ENCODE data around the gene ARPIN. TPM values are rescaled to one million over a fixed set of nuclear protein-coding genes. Genes with fewer than 3 reads are reported as not detected.

The ARPIN gene
- total and polyA plus RNA-seq, 7 donors = 16.2 to 33.5 (median 19.3) TPM

- no peaks in the 10 kb centered on the region for H3K9me3 ChIP-seq
- H3K27me3 ChIP-seq = no peaks in the 10 kb centered on the region
- H3K27ac ChIP-seq = no peak overlapping the region
- no peak for DNase-seq
- WGBS, 2 donors = 95 to 96% methylated on average over 11 of the region's 11 CpGs
- intact Hi-C loops (cut with DNase I) = no loop called here
- H3K4me3 ChIP-seq = no peak overlapping the region
- no peaks in the 10 kb centered on the region for H3K4me1 ChIP-seq
- TF ChIP-seq, protein P1, sequence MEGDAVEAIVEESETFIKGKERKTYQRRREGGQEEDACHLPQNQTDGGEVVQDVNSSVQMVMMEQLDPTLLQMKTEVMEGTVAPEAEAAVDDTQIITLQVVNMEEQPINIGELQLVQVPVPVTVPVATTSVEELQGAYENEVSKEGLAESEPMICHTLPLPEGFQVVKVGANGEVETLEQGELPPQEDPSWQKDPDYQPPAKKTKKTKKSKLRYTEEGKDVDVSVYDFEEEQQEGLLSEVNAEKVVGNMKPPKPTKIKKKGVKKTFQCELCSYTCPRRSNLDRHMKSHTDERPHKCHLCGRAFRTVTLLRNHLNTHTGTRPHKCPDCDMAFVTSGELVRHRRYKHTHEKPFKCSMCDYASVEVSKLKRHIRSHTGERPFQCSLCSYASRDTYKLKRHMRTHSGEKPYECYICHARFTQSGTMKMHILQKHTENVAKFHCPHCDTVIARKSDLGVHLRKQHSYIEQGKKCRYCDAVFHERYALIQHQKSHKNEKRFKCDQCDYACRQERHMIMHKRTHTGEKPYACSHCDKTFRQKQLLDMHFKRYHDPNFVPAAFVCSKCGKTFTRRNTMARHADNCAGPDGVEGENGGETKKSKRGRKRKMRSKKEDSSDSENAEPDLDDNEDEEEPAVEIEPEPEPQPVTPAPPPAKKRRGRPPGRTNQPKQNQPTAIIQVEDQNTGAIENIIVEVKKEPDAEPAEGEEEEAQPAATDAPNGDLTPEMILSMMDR (IDR thresholded peaks at IDR 0.05) = no peak
- TF ChIP-seq POLR2AphosphoS5 (IDR thresholded peaks at IDR 0.05) (no peak), EP300 (IDR thresholded peaks at IDR 0.05) (no peak), POLR2A (IDR thresholded peaks at IDR 0.05) (no peak)
- peaks cover 21 to 75% (median 38%) of the 10 kb centered on the region in 4 donors for H3K36me3 ChIP-seq
These were observed 9.0 kb downstream of the ARPIN start for GRCh38 chr15:89903858-89904130.

GRCh38 chr15:89903015-89903857 lies 9.5 kb downstream of the ARPIN start:
- H3K27ac ChIP-seq = no peak overlapping the region
- no peak overlapping the region for H3K4me3 ChIP-seq
- DNase-seq = no peak
- intact Hi-C loops (cut with DNase I) = no loop called here
- H3K4me1 ChIP-seq = no peaks in the 10 kb centered on the region
- WGBS, 2 donors = 95 to 96% methylated on average over 15 of the region's 15 CpGs
- TF ChIP-seq POLR2AphosphoS5 (IDR thresholded peaks at IDR 0.05) = no peak
- TF ChIP-seq EP300 (IDR thresholded peaks at IDR 0.05) = no peak
- H3K27me3 ChIP-seq = no peaks in the 10 kb centered on the region
- H3K36me3 ChIP-seq = peaks cover 21 to 71% (median 38%) of the 10 kb centered on the region in 4 donors
- no peaks in the 10 kb centered on the region for H3K9me3 ChIP-seq

DNA sequence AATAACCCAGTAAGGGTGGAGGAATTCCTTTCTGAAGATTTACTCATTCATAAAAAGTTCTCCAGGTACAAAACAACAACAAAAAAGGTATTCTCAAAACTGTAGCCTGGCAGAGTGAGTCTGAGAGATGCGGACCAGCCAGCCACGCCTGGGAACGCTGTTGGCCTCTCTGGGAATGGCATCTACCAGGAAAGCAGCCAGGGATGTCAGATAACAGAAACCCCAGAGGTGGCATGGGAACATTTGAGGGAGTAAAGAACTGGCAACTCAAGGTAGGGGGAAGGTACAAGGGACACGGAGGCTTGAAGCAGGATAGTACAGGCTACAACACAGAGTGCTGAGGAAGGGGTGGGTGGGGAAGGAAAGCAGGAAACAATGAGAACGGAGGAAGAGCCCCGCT lies 11.9 kb downstream of the ARPIN start:
- TF ChIP-seq POLR2A (IDR thresholded peaks at IDR 0.05) (no peak), EP300 (IDR thresholded peaks at IDR 0.05) (no peak), POLR2AphosphoS5 (IDR thresholded peaks at IDR 0.05) (no peak)
- TF ChIP-seq, protein P1 (IDR thresholded peaks at IDR 0.05) = no peak
- intact Hi-C loops (cut with DNase I) = no loop called here
- Histone ChIP-seq H3K27me3 (no peaks in the 10 kb centered on the region), H3K27ac (no peak overlapping the region), H3K4me1 (no peaks in the 10 kb centered on the region), H3K9me3 (no peaks in the 10 kb centered on the region), H3K36me3 (peaks cover 20 to 49% (median 30%) of the 10 kb centered on the region in 4 donors), H3K4me3 (no peak overlapping the region)
- 83 to 86% methylated on average over 6 of the region's 6 CpGs for WGBS, 2 donors
- DNase-seq = no peak

DNA sequence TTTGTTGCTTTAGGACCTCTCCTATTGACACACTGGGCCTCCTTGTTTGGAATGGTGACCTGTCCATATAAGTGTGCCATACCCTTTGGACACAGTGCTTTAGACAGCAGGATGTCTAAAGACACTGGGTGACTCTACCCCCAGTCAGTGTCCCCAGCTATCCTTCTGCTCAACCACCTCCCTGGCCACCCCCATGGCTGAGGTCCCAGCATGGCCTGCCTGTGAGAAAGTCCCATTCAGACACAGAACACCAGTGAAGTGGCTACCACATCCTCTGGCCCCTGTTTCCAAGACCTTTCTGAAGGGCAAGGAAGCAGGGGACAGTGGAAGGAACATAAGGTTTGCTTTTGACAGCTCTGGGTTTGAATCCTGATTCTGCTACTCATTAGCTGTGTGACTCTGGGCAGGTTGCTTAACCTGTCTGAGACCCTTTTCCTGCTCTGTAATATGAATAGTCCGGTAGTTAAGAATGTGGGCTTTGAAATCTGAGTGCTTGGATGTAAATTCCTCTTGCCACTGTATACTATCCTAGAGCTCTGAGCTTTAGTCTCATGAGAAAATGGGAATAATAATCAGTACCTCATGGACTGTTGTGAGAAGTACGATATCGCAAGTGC lies 12.7 kb downstream of the ARPIN start:
- intact Hi-C loops (cut with DNase I) = loop anchor here (5.0 to 10.0 kb wide), 2 partner anchors 172 to 335 kb away; partner anchors contain the start of genes CIB1 and GDPGP1
- Histone ChIP-seq H3K36me3 (peaks cover 20 to 47% (median 30%) of the 10 kb centered on the region in 4 donors), H3K27me3 (no peaks in the 10 kb centered on the region), H3K4me1 (no peaks in the 10 kb centered on the region), H3K27ac (no peak overlapping the region), H3K9me3 (no peaks in the 10 kb centered on the region), H3K4me3 (no peak overlapping the region)
- DNase-seq = no peak
- TF ChIP-seq POLR2A (IDR thresholded peaks at IDR 0.05) (no peak), EP300 (IDR thresholded peaks at IDR 0.05) (no peak), POLR2AphosphoS5 (IDR thresholded peaks at IDR 0.05) (no peak)
- TF ChIP-seq, protein P1 (IDR thresholded peaks at IDR 0.05) = no peak
- 94 to 95% methylated on average over 3 of the region's 3 CpGs for WGBS, 2 donors

- intact Hi-C loops (cut with DNase I) = loop anchor here (5.0 to 10.0 kb wide), 2 partner anchors 173 to 335 kb away; partner anchors contain the start of genes CIB1 and GDPGP1
- TF ChIP-seq POLR2A (IDR thresholded peaks at IDR 0.05) (no peak), POLR2AphosphoS5 (IDR thresholded peaks at IDR 0.05) (no peak), EP300 (IDR thresholded peaks at IDR 0.05) (no peak)
- TF ChIP-seq, protein P1 (IDR thresholded peaks at IDR 0.05) = no peak
- H3K9me3 ChIP-seq = no peaks in the 10 kb centered on the region
- no peak for DNase-seq
- H3K27me3 ChIP-seq = no peaks in the 10 kb centered on the region
- peaks cover 0 to 2% (median under 1%) of the 10 kb centered on the region in 4 donors for H3K4me1 ChIP-seq
- peaks cover 20 to 44% (median 28%) of the 10 kb centered on the region in 4 donors for H3K36me3 ChIP-seq
- H3K4me3 ChIP-seq = no peak overlapping the region
- no peak overlapping the region for H3K27ac ChIP-seq
- 57 to 81% methylated on average over 12 of the region's 12 CpGs for WGBS, 2 donors
These were observed 13.3 kb downstream of the ARPIN start for GRCh38 chr15:89899295-89899945.
